AG08396 (cell line): Measurements from ENCODE around the gene COL9A2.
A peak's percentile ranks its signal among the peaks of the same experiment; 100 is the strongest.

Experiments
- DNase-seq: peaks from one replicate; pipeline ENCODE4 v3.0.0; 2012; ENCODE audit warnings: low spot score, mixed read lengths

COL9A2 gene

DNA sequence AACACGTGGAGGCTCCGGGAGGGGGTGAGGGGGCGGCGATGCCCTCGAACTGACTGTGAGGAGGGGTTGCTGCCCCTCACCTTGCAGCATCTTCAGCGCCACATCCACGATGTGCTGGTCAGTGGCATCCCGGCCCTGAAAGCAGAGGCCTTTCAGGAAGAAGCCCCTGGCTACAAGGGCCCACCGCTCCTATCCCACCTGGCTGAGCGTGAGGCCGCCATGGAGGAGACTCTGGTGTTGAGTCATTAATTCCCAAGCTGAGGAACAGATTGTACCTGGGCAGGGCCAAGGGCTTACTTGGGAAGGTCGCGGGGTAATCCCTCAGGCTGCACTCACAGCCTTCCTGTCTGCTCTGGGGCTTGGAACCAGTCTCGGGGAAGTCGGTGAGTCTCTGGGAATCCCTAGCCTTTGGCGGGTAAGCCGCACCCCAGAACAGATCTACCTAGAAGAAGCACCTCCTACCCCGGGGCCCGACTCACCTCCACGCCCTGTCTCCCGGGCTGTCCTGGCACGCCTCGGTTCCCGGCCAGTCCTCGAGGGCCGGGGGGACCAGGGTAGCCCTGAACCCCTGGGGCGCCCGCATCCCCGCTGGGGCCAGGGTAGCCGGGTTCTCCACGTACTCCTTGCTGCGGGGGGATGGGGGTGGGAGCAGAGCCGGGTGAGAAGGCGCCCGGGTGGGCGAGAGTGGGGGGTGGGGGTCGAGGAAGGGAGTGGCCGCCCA lies 13.9 kb downstream of the COL9A2 start:
- DNase-seq = no peak

DNA sequence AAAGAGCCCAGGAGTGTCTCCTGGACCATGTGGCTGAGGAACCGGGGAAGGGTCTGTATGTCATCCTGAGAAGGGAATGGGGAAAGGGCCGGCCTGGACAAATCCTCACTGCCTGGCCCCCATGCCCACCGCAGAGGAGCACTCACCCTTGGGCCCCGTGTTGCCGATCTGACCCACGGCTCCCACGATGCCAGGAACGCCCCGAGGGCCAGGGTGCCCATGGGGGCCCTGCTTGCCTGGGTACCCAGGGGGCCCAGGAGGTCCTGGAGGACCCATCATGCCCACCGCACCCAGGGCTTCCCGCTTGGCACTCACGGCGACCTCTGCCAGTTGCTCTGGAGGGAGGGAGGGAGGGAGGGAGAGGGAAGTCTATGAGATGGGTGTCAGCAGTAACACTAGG lies 14.6 kb downstream of the COL9A2 start:
- no peak for DNase-seq

DNA sequence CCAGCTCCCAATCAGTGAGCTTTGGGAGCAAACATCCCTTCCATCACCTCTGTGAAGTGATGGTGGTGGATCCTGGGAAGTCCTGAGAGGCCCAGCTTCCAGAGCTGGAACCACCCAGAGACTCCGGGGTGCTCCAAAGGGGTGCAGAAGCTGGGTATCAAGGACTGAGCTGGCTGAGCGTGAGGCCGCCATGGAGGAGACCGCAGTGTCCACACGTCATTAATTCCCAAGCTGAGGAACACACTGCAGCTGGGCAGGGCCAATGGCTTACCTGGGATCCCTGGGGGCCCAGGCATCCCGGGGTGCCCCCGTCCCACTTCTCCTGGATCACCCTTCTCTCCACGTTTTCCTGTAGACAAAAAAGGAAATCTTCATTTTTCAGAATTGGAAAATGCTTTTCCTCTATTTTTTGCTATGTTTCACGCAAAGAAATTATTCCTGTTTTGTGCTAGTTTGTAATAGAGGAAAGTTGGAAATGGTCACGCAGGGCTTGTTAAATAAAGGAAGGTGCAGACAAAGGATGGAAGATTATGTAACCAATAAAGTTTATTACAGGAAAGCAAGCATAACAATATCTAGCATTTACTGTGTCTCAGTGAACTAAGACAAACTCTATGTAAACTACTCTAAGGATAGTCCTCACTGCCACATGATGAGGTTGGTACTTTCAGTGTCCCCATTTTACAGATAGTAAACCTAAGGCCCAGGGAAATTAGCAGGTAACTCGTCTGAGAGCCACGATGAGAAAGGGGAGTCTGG lies 15.4 kb downstream of the COL9A2 start:
- DNase-seq = no peak

DNA sequence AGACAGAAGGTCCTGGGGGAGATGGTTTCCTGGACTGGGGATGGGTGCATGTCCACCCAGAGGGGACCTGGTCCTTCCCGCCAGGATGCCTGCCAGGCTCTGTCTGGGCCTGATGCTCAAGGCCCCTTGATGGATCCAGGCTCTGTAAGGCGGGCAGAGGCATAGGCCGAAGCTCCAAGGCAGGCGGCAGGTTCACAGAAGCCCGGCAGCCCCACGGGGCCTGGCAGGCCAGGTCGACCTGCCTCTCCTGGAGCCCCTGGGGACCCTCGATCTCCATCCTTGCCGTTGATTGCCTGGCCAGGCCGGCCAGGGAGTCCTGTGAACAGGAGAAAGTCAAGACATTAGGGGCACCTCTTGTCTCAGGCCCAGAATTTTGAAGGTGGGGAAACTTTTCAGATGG lies 16.0 kb downstream of the COL9A2 start:
- DNase-seq = no peak

DNA sequence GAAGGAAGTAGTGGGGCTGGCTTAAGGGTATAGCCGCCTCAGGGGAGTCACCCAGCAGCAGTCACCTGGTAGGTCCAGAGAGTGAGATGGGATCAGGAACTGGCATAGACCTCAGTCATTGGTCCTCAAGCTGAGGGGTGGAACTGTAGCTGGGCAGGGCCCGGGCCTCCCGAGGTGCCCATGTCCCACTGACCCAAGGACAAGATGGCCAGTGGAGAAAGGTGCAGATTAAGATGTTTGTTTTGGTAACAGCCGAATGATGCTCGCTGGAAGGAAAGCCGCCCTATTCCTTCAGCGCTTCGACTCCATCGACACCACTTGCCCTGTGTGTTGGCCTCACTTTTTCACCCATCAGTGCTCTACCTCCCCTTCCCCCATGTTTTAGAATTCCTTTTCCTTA lies 16.4 kb downstream of the COL9A2 start:
- no peak for DNase-seq

DNA sequence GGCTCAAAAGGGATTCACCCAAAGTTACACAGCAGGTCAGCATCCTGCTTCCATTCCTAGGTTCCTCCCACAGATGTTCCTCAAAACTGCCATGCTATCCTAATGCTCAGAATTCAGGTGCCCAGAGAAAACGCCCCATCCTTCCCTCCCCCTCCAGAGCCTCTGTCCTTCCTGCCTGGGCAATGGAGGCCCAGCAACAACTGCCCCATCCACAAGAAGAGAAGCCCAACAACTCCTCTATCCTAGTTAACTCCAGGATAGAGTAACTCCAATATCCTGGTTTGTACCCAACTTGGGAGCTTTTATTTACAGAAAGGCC lies 16.9 kb downstream of the COL9A2 start:
- DNase-seq = no peak

DNA sequence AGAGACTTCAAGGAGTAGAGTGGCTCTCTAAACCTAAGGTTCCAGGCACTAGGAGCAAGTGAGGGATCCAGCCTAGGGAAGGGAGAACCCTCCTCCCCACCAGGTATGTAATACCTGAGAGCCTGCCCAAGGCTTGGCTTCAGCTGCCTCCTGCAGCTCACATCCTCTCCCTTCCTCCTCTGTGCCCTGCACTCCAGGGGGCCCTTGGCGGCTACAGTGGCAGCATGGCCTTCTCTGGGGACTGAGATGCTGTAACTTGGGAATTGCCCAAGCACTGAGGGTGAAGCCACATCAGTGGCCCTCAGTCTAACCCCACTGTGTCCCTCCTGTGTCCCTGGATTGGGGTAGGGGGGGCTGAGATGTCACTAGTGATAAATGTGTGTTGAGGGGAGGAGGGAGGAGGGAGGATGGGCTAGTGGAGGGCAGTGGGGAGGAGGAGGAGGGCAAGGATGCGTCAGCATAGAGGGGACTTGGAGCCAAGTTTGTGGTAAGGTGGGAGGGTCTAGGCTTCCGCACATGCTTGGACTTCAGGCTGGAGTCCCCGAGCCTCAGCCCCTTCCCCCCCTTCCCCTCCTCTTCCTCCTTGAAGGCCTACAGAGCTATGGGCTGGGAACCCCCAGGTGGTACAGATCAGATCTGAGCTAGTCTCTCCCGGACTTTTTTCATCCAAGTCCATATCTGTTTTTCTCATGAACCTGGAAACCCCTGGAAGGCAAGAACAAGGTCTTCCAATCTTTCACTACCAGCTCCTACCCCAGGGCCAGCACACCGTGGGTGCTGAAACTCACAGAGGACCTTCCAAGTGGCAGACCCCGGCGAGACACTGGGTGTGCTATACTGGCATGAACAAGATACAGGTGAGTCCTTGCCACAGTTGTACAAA lies 17.5 kb downstream of the COL9A2 start:
- DNase-seq = no peak

DNA sequence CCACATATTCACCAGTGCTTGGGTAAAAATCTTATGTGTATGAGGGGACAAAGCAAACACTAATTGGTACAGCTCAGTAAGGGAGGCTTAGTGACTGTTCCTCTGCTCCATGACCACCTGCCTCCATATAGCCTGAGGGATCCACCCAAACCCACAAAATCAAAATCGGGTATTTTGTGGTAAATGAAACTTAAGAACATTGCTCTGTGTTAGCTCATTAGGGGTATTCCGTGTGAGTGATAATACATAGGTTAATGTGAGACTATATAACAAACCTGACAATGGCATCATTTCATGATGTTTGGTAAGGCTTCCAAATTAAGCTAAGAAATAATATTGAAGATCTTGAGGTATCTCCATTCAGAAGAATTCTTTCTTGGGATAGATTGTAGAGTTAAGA lies 25.8 kb downstream of the COL9A2 start:
- DNase-seq = no peak

DNA sequence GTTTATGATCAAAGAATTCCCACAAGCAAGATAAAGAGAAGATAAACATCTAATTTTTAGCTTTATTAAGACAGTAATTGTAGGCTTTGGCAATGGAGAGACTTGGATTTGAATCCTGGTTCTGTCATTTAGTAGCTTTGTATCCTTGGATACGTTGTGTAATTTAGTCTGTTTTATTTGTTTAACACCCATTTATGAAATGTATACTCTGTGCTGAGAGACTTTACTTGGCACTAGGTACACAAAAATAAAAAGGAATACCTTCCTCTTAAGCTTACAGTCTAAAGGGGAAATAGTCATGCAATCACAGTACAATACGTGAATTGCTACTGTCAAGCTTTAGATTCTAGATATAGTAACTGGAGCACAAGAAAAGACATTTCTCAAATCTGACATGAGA lies 35.2 kb downstream of the COL9A2 start:
- no peak for DNase-seq

DNA sequence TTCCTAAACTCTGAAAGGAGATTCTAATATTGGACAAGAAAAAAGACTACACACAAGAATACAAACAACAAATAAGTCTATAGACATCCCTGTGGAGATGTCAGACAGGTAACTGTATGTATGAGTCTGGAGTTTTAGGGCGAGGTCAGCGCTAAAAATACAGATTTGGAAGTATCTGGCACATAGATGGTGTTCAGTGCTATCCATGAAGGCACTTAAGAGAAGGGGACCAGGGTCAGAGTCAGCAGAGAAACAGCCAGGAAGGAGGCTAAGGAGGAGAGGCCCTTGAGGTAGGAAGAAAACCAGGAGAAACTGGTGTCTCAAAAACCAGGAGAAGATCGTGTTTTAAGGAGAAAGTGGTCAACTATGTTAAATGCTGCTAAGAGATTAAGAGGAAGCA lies 41.0 kb downstream of the COL9A2 start:
- DNase-seq = no peak

DNA sequence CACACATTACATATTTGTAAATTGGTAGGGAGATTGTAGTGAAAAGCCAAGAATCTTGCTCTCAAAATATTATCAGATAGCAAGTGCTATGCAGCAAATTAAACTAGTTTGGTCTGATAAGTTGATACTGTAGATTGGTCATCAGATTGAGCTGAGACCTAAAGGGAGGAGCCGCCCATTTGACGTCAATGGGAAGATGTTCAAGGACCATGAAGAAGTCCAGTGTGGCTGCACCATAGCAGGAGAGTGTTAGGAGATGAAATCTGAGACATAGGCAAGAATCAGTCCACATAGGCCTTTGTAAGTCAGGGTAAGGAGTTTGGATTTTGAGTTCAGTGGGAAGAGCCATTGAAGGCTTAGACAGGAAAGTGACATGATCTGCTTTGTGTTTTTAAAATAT lies 42.8 kb downstream of the COL9A2 start:
- no peak for DNase-seq

DNA sequence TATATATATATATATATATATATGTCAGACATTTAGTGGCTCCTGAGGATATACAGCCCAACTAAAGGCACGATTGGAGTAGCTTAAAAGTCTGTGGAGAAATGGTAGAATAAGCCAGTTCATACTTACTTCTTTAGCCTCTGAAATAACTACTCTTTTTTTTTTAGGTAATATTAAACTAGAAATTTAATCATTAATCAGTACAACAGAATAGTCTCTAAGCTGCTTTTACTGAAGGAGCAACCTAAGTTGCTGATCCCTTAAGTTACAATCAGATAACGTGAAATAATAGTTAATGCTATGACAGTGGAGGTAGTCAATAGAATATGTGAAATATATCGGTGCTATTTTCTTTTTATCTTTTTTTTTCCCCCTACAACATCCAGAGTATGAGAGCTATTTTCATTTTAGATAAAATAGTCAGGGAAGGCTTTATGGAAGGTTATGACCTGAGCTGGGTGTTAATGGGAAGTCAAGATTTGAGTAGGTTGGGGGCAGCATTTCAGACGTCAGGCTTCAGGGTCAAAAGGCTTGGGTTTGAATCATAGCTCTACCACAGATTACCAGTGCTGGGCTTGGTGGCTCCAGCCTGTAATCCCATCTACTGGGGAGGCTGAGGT lies 43.4 kb downstream of the COL9A2 start:
- no peak for DNase-seq

DNA sequence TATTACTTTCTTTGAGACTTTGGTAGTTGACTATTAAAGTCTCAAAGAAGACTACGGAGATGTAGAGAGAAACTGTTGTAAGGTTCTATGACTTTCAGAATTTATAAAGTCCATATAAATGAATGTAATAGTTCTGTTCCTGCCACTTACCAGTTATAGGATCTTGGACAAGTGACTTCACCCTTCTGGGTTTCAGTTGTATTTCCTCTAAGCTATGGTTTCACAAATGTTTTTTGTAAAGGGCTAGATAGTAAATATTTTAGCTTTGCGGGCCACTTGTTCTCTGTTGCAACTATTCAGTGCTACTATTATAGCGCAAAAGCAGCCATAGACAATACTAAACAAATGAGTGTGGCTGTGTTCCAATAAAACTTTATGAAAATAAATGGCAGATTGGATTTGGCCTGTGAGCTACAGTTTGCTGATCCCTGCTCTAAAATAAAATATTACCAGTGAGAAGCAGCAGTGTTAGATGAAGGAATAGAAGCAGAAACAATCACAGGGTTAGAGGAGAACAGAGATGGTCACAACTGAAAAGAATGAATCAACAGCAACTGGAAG lies 44.4 kb downstream of the COL9A2 start:
- DNase-seq = no peak

DNA sequence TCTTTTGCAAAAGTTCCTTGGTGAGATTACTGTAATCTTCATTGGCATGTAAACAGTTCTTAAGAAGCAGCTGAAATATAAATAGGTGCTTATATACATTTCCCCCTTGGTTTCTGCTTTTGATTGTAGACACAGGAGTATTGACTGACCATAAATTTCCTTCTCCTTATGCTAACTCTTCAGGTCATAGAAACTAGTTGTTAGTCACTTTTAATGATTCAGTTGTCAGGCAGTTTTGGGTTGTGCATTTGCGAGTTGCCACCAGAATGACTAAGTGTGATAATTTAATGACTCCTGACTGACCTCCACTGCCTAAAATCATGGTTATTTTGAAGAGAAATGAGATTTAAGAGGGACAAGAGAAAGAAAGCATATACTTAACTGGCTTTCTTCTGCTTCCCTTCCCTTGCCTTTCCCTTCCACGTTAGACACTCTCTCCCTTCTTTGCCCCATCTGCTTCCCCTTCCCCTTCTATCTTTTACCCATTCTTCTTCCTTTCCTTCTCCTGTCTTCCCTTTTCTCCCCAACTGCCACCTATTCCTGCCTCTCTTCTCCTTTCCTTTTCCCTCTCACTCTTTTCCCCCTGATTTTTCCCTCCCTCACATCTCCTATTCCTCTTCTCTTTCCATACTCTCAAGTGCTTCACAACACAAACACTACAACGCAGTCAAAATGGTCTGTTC lies 46.8 kb downstream of the COL9A2 start:
- DNase-seq = peak; percentile 20

DNA sequence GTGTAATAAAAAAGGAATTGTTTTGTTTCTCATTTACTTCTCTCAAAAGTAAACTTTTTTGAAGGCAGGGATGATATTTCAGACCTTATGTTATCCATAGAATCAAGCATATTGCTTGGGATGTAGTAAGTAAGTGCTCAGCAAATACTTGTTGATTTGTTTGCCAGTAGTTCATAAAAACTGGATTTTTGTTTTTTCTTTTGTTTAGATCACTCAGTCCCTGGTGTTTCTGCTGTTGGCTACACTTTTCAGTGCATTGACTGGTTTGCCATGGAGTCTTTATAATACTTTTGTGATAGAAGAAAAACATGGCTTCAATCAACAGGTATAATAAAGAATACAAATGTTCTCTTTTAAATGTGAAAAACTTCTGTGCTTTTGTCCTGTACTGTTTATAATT lies 48.9 kb downstream of the COL9A2 start:
- no peak for DNase-seq

DNA sequence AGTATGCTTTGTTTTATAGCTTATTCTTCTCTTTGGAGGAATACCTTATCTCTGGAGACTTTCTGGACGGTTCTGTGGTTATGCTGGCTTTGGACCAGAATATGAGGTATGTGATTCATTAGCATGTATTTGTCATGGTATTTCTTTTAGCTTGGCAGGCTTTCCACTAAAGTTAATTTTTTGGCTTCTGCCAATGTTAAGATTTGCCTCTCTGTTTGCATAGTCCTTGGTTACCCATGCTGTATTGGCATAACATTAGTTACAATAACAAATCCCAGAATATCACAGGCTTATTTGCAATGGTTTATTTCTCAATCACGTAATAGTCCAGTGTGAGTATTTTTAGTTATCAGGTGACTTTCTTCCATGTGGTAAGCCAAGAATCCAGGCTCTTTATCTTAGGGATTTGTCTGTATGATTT lies 49.3 kb downstream of the COL9A2 start:
- peak; percentile 76 for DNase-seq

DNA sequence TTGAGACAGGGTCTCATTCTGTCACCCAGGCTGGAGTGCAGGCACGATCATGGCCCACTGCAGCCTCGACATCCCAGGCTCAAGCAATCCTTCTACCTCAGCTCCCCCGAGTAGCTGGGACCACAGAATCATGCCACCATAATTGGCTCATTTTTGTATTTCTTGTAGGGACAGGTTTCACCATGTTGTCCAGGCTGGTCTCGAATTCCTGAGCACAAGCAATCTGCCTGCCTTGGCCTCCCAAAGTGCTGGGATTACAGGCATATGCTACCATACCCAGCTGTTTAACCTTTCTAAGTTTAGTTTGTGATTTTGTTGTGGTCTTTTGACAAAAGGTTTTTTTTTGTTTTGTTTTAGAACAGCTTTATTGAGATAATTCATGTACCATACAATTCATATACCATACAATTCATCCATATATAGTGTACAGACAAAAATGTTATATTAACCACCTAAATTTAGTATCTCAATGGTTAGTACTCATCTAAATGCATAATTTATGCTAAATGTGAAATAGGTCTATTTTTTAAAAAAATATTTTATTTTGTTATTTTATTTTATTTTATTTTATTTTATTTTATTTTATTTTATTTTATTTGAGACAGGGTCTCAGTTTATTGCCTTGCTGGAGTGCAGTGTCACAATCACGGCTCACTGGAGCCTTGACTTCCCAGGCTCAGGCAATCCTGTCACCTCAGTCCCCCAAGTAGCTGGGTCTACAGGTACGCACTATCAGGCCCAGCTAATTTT lies 50.1 kb downstream of the COL9A2 start:
- DNase-seq = no peak

DNA sequence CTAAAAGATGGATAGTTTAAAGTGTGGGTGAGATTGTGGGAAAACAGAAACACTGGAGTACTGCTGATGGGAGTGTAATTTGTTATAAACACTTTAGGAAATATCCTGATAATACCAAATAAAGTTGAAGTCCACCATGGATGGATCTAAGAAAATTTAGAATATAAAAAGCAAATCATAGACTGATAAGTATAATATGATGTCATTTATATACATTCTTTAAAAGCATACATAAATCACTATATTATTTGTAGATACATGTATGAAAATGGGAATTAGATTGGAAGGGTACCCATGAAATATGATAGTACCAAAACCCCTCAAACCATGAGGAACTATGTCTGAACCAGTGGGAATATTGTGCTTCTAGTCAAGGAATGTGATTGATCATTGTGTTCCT lies 51.2 kb downstream of the COL9A2 start:
- DNase-seq = no peak

DNA sequence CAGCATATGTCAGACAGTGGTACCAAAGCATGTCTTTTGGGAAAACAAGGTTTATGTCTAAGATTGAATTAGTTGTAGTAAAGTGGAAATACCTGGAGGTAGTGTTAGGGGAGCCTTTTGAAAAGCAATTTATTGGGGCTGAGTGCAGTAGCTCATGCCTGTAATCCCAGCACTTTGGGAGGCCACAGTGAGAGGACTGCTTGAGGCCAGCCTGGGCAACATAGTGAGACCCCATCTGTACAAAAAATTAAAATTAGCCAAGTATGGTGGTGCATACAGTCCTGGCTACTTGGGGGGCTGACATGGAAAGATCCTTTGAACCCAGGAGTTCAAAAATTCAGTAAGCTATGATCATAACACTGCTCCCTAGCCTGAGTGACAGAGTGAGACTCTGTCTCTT lies 51.8 kb downstream of the COL9A2 start:
- DNase-seq = no peak

DNA sequence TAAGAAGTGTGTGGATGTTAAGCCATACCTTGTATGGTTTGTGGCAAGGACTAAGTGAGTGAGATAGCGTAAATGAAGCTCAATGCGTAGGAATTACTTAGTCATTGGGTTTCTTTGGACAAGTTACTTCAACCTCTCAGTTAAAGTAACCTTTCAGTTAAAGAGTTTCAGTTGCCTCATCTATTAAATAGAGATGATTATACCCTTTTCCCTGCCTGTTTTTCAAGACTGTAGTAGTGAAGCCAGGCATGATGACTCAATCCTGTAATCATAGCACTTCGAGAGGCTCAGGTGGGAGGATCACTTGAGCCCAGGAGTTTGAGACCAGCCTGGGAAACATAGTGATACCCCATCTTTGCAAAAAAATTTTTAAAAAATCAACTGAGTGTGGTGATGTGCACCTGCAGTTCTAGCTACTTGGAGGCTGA lies 52.7 kb downstream of the COL9A2 start:
- no peak for DNase-seq

DNA sequence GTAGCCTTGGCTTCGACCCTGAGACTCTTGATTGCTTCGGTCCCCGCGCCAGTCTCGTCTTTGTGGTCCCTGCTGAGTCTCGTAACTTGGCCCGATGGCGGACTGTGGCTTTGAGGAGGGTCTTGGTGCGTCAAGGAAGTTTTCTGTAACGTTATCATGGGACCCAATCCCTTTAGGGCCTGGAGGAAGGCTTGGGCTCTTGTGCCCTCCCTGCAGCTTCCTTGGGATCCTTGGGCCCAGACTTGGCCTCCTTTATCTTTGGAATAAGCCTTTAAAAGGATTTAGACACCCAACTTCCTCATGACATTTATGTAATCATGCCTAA lies 58.7 kb downstream of the COL9A2 start:
- DNase-seq = no peak
